BE2C (cell line): ENCODE data around the gene ASTN2.

Experiments
- DNase-seq: peaks from one replicate; pipeline ENCODE4 v3.0.0-alpha.2; 2020
- H3K27me3 ChIP-seq: fragments of 250-450 bp; sonication (Bioruptor Pico); 2 replicates; pipeline ENCODE4 v1.5.1; 2020; ENCODE audit warnings: mild to moderate bottlenecking
- H3K36me3 ChIP-seq: fragments of 250-450 bp; sonication (Bioruptor Pico); 2 replicates; pipeline ENCODE4 v1.5.1; 2020; ENCODE audit warnings: mild to moderate bottlenecking
- H3K4me1 ChIP-seq: fragments of 250-450 bp; sonication (Bioruptor Pico); 2 replicates; pipeline ENCODE4 v1.5.1; 2020
- H3K4me3 ChIP-seq: 2 replicates; pipeline ENCODE4 v1.5.1; 2011; ENCODE audit warnings: low read depth, low read length
- H3K9me3 ChIP-seq: fragments of 250-450 bp; sonication (Bioruptor Pico); 2 replicates; pipeline ENCODE4 v1.5.1; 2020
- CTCF ChIP-seq: IDR thresholded peaks from 2 replicates; pipeline ENCODE4 v1.5.1; 2012; ENCODE audit warnings: mild to moderate bottlenecking, low read depth, low read length

ASTN2 gene

DNA sequence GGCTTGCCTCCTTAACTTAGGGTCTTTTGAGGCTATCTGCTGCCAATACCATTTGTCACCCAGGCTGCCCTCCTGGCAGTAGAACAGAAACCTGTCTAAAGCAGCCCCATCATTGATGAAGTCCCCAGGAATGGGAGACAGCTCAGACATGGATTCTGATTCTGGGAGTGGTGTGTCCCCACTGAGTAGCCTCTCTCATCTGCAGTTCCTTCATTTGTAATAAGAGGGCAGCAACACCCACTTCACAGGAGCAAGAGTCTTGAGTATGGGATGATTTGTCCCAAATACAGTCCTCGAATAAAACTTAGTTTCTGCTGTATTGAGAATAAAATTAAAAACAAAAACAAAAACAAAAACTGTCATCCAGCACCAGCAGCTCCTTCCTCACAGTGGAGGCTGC lies 167.6 kb downstream of the ASTN2 start:
- Histone ChIP-seq H3K27me3 (no peaks in the 10 kb centered on the region), H3K4me1 (peaks cover 32% of the 10 kb centered on the region), H3K36me3 (peaks cover 34% of the 10 kb centered on the region), H3K9me3 (no peaks in the 10 kb centered on the region), H3K4me3 (no peak overlapping the region)
- peak; percentile 71 for TF ChIP-seq CTCF
- no peak for DNase-seq

GRCh38 chr9:117245175-117245829 lies 169.6 kb downstream of the ASTN2 start:
- Histone ChIP-seq H3K9me3 (no peaks in the 10 kb centered on the region), H3K27me3 (no peaks in the 10 kb centered on the region), H3K4me3 (no peak overlapping the region), H3K36me3 (peaks cover 39% of the 10 kb centered on the region), H3K4me1 (peaks cover 22% of the 10 kb centered on the region)
- no peak for TF ChIP-seq CTCF
- no peak for DNase-seq

DNA sequence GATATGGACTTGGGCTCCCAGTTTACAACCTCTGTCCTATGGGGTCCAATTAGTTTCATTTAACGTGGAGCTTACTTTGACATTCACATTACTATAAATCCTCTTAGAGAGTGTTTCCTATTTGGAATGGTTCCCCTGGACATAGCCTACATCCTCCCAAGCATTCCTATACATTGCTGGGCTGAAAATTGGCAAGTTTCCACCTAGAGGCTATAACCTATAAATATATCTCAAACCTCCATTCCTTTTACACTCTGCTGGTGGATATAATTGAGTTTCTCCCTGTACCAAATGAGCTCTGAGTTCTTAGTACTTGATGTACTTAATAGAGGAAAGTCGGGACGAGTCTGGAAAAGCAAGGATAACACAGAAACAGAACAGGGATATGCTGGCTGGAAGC lies 172.8 kb downstream of the ASTN2 start:
- Histone ChIP-seq H3K4me1 (peaks cover 17% of the 10 kb centered on the region), H3K9me3 (no peaks in the 10 kb centered on the region), H3K36me3 (peaks cover 52% of the 10 kb centered on the region), H3K27me3 (no peaks in the 10 kb centered on the region), H3K4me3 (no peak overlapping the region)
- TF ChIP-seq CTCF: no peak
- no peak for DNase-seq

- no peak for DNase-seq
- H3K4me1 ChIP-seq: peaks cover 12% of the 10 kb centered on the region
These were observed 175.4 kb downstream of the ASTN2 start for GRCh38 chr9:117239428-117239827.

GRCh38 chr9:117234103-117234502 lies 180.8 kb downstream of the ASTN2 start:
- no peak for TF ChIP-seq CTCF
- H3K4me1 ChIP-seq: peaks cover 25% of the 10 kb centered on the region

More at GRCh38 chr9:117239428-117239827, 175.4 kb downstream of the ASTN2 start:
- Histone ChIP-seq H3K9me3 (no peaks in the 10 kb centered on the region), H3K36me3 (peaks cover 38% of the 10 kb centered on the region), H3K27me3 (no peaks in the 10 kb centered on the region), H3K4me3 (no peak overlapping the region)
- no peak for TF ChIP-seq CTCF

GRCh38 chr9:117233016-117233415 lies 181.8 kb downstream of the ASTN2 start:
- Histone ChIP-seq H3K36me3 (peaks cover 20% of the 10 kb centered on the region), H3K27me3 (no peaks in the 10 kb centered on the region), H3K4me3 (no peak overlapping the region), H3K9me3 (no peaks in the 10 kb centered on the region), H3K4me1 (peaks cover 25% of the 10 kb centered on the region)
- TF ChIP-seq CTCF: no peak
- DNase-seq: no peak

More at GRCh38 chr9:117234103-117234502, 180.8 kb downstream of the ASTN2 start:
- Histone ChIP-seq H3K27me3 (no peaks in the 10 kb centered on the region), H3K4me3 (no peak overlapping the region), H3K9me3 (no peaks in the 10 kb centered on the region), H3K36me3 (peaks cover 26% of the 10 kb centered on the region)
- DNase-seq: no peak
